ENCODE measurements around the gene RRP1B.
"Not testable (repeated sequence)": the region's sequence is repeated elsewhere in the genome, so short reads cannot be mapped to it uniquely, and the experiment has no call there.

The RRP1B gene

GRCh38 chr21:43659136-43660000 is at the start of gene RRP1B, which contains the start of gene HSF2BP:
Gene RRP1B (plus strand): TSS chr21:43659560. CDS start chr21:43659665, 105 bp downstream.
Gene HSF2BP (minus strand): TSS chr21:43659488. CDS start chr21:43658096, 1,392 bp downstream.
- in situ Hi-C loops (cut with MboI; ENCODE audit: low sequenced_read_pairs) = loop anchor here (10.0 kb wide), 1 partner anchor 345 kb away; no protein-coding TSS in a partner anchor
- peaks cover 6% of the 10 kb centered on the region for H3K4me1 ChIP-seq
- H3K9me3 ChIP-seq = no peaks in the 10 kb centered on the region
- peak; percentile 74 to 84 for DNase-seq (ENCODE audit: low spot score in 2 of 2)
- peak within 1 kb of the TSS; percentile 84 for H3K4me3 ChIP-seq
- H3K36me3 ChIP-seq (replicated peaks) = peaks cover 29% of the 10 kb centered on the region
- H3K27me3 ChIP-seq (ENCODE audit: low read depth) = no peaks in the 10 kb centered on the region

DNA sequence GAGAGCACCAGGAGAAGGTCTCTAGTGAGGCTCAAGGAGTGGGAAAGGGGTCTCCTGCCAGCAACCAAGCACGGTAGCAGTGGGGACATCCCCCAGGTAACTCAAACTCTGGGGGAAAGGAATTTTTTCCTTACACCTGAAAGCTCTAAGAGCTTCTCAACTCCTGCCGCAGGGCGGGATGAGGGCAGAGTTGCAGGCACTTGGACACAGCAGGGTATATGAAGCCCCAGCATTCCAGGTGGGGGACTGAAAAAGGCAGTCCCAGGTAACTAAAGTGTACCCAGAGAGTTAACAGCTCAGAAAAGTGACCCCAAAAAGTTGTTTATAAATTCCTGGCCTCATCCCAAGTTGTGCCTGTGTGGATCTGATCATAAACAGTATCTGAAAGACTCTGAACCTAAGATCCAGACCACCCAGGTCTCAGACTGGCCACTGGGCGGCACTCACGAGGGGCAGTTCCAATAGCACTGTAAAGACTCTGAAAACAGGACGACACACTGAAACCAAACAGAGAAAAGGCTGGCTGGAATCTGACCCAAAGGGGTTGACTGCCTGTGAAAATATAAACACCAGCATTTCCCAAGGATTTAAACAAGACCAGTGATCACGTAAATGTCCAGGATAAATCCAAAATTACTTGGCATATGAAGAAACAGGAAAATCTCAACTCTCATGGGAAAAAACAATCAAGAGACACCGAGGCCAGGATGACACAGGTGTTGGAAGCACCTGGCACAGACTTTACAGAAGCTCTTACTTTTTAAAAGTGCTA is 47.6 kb upstream of the RRP1B start:
- Histone ChIP-seq H3K27me3 (ENCODE audit: low read depth) (no peaks in the 10 kb centered on the region), H3K36me3 (replicated peaks) (no peaks in the 10 kb centered on the region), H3K4me3 (no peak overlapping the region), H3K4me1 (peaks cover 5% of the 10 kb centered on the region), H3K9me3 (no peaks in the 10 kb centered on the region)
- in situ Hi-C loops (cut with MboI; ENCODE audit: low sequenced_read_pairs) = no loop called here
- DNase-seq (ENCODE audit: low spot score in 2 of 2) = peak; percentile 63 to 83

DNA sequence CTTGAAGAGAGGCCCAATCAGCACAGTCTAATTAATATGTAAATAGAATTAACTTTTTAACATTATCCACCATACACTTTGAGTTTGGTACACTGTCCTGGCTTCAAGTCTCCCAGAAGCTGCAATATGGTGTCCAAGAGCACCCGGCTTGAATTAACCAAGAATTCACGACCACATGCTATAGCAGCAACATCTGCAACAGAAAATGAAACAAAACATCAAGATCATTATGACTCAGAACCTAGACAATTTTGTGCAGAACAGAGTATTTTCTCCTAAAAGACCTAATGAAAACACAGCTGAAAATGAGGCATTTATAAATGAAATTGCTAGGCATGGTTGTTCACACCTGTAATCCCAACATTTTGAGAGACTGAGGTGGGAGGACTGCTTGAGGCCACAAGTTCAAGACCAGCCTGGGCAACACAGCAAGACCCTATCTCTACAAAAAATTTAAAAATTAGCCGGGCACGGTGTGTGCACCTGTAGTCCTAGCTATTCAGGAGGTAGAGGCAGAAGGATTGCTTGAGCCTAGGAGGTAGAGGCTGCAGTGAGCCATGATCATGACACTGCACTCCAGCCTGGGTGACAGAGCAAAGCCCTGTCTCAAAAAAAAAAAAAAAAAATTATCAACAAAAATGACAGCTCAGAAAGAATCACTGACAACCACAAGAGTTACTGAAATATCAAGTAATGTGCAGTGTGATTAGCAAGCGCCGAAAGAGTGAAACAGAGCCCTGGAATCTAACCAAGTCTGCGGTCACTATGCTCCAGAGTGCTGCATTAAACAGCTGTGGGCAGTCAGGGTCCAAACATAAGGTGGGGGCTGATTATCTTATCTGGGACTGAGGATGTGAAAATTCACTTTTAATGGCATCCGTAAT is 45.4 kb upstream of the RRP1B start:
- H3K9me3 ChIP-seq = no peaks in the 10 kb centered on the region
- in situ Hi-C loops (cut with MboI; ENCODE audit: low sequenced_read_pairs) = no loop called here
- H3K36me3 ChIP-seq (replicated peaks) = no peaks in the 10 kb centered on the region
- no peak overlapping the region for H3K4me3 ChIP-seq
- no peaks in the 10 kb centered on the region for H3K27me3 ChIP-seq (ENCODE audit: low read depth)
- H3K4me1 ChIP-seq = peaks cover 5% of the 10 kb centered on the region
- no peak for DNase-seq (ENCODE audit: low spot score in 2 of 2)

DNA sequence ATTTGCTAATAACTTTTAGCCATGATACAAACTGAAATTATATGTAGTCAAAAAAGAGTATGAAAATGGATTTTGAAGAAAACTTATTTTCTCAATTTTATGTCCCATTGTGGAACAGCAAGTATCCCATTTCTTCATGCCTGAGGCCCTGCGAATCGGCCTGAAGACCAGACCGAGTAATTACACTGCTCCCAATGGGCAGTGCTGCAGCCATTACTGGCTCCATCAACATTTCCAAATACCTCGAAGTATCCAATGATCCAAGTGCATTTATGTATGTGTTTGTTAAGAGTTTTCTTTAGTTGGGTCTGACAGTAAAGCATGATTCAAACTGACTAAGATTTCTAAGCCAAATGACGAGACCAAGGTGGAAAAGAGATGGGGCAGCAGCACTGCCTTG is 44.5 kb upstream of the RRP1B start:
- H3K4me3 ChIP-seq = no peak overlapping the region
- in situ Hi-C loops (cut with MboI; ENCODE audit: low sequenced_read_pairs) = no loop called here
- H3K36me3 ChIP-seq (replicated peaks) = no peaks in the 10 kb centered on the region
- no peak for DNase-seq (ENCODE audit: low spot score in 2 of 2)
- no peaks in the 10 kb centered on the region for H3K9me3 ChIP-seq
- no peaks in the 10 kb centered on the region for H3K27me3 ChIP-seq (ENCODE audit: low read depth)
- H3K4me1 ChIP-seq = peaks cover 5% of the 10 kb centered on the region

DNA sequence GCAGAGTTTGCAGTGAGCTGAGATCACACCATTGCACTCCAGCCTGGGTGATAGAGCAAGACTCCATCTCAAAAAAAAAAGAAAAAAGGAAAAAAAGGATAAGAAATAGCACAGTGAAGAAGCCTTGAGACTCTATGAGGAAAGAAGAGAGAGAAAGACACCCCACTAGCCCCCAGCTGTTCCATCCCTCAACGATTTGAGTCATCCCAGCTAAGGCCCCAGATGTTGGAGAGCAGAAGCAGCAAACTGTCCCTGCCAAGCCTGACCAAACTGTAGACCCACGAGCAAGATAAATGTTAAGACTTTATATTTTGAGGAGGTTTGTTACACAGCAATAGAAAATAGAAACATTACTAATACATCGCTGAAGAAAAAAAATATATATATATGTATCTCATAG is 42.5 kb upstream of the RRP1B start:
- H3K36me3 ChIP-seq (replicated peaks); H3K4me3 ChIP-seq; H3K27me3 ChIP-seq (ENCODE audit: low read depth); in situ Hi-C loops (cut with MboI; ENCODE audit: low sequenced_read_pairs); H3K4me1 ChIP-seq; DNase-seq (ENCODE audit: low spot score in 2 of 2); H3K9me3 ChIP-seq: not testable (repeated sequence)

- Histone ChIP-seq H3K4me3 (no peak overlapping the region), H3K36me3 (replicated peaks) (no peaks in the 10 kb centered on the region), H3K4me1 (no peaks in the 10 kb centered on the region), H3K9me3 (peaks cover 6% of the 10 kb centered on the region; the same call in 1 of the 2 replicates), H3K27me3 (ENCODE audit: low read depth) (no peaks in the 10 kb centered on the region)
- DNase-seq (ENCODE audit: low spot score in 2 of 2) = no peak
- in situ Hi-C loops (cut with MboI; ENCODE audit: low sequenced_read_pairs) = no loop called here
Observed at GRCh38 chr21:43618940-43619339, 40.4 kb upstream of the RRP1B start.

DNA sequence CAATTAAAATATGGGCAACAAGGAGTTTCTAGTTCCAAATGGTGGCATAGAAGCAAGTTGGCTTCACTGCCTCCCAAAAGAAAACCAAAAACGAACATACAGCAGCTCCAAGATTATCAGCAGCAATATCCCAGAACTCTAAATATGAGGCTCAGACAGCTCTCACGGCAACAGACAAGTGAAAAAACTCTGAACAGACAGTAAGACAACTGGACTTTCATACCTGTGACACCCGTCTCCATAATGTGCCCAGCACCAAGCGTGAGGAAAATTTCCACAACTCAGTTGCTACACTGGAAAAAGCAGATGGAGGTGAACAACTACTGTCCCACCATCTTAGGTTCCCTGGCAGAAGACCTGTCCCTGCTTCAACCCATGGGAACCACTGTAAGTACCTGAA is 40.0 kb upstream of the RRP1B start:
- in situ Hi-C loops (cut with MboI; ENCODE audit: low sequenced_read_pairs) = no loop called here
- no peak overlapping the region for H3K4me3 ChIP-seq

GRCh38 chr21:43619856-43620255 is 39.5 kb upstream of the RRP1B start:
- no peaks in the 10 kb centered on the region for H3K4me1 ChIP-seq
- no peak for DNase-seq (ENCODE audit: low spot score in 2 of 2)
- no peaks in the 10 kb centered on the region for H3K27me3 ChIP-seq (ENCODE audit: low read depth)
- peaks cover 6% of the 10 kb centered on the region; the same call in 1 of the 2 replicates for H3K9me3 ChIP-seq
- H3K36me3 ChIP-seq (replicated peaks) = no peaks in the 10 kb centered on the region
- in situ Hi-C loops (cut with MboI; ENCODE audit: low sequenced_read_pairs) = no loop called here
- H3K4me3 ChIP-seq = no peak overlapping the region

More for the DNA sequence above, 40.0 kb upstream of the RRP1B start:
- Histone ChIP-seq H3K27me3 (ENCODE audit: low read depth) (no peaks in the 10 kb centered on the region), H3K36me3 (replicated peaks) (no peaks in the 10 kb centered on the region), H3K4me1 (no peaks in the 10 kb centered on the region), H3K9me3 (peaks cover 6% of the 10 kb centered on the region; the same call in 1 of the 2 replicates)
- no peak for DNase-seq (ENCODE audit: low spot score in 2 of 2)

DNA sequence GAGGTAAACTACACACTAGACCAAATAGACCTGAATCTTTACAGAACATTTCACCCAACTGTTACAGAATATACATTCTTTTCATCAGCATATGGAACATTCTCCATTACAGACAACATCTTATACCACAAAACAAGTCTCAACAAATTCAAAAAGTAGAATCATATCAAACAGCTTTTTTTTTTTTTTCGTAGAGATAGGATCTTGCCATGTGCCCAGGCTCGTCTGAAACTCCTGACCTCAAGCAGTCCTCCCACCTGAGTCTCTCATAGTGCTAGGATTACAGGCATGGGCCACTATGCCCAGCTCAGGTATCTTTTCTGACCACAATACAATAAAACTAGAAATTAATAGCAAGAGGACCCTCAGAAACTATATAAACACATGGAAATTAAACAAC is 36.6 kb upstream of the RRP1B start:
- in situ Hi-C loops (cut with MboI; ENCODE audit: low sequenced_read_pairs) = no loop called here
- H3K4me3 ChIP-seq = no peak overlapping the region
- H3K4me1 ChIP-seq = no peaks in the 10 kb centered on the region
- H3K9me3 ChIP-seq = peaks cover 6% of the 10 kb centered on the region; the same call in 1 of the 2 replicates
- no peaks in the 10 kb centered on the region for H3K27me3 ChIP-seq (ENCODE audit: low read depth)
- H3K36me3 ChIP-seq (replicated peaks) = no peaks in the 10 kb centered on the region
- DNase-seq (ENCODE audit: low spot score in 2 of 2) = no peak

DNA sequence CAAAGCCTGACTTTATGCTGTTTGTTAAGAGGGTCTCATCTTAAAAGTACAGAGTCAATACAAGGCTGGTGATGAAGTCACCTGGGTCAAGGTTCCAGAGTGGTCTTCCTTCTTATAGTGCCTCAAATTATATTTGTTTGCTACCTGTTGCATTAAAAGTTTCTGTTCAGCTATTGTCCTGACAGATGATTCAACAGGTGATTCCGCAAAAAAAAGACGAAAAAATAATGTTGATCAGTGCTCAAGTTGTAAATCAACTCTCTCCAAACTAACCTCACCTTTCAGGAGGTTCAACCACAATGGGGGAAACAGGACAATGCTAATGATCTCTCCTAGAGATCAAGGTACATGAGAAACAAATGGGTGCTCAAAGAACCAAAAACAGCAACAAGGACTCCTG is 35.8 kb upstream of the RRP1B start:
- Histone ChIP-seq H3K36me3 (replicated peaks) (no peaks in the 10 kb centered on the region), H3K4me1 (no peaks in the 10 kb centered on the region), H3K27me3 (ENCODE audit: low read depth) (no peaks in the 10 kb centered on the region), H3K9me3 (peaks cover 6% of the 10 kb centered on the region; the same call in 1 of the 2 replicates), H3K4me3 (no peak overlapping the region)
- in situ Hi-C loops (cut with MboI; ENCODE audit: low sequenced_read_pairs) = no loop called here
- no peak for DNase-seq (ENCODE audit: low spot score in 2 of 2)

GRCh38 chr21:43624339-43624738 is 35.0 kb upstream of the RRP1B start:
- Histone ChIP-seq H3K36me3 (replicated peaks) (no peaks in the 10 kb centered on the region), H3K9me3 (peaks cover 9% of the 10 kb centered on the region; the same call in 1 of the 2 replicates), H3K4me1 (no peaks in the 10 kb centered on the region), H3K4me3 (no peak overlapping the region), H3K27me3 (ENCODE audit: low read depth) (no peaks in the 10 kb centered on the region)
- in situ Hi-C loops (cut with MboI; ENCODE audit: low sequenced_read_pairs) = no loop called here
- no peak for DNase-seq (ENCODE audit: low spot score in 2 of 2)

- H3K4me3 ChIP-seq = no peak overlapping the region
- H3K9me3 ChIP-seq = peaks cover 3% of the 10 kb centered on the region; the same call in 1 of the 2 replicates
- in situ Hi-C loops (cut with MboI; ENCODE audit: low sequenced_read_pairs) = no loop called here
- DNase-seq (ENCODE audit: low spot score in 2 of 2) = no peak
- H3K36me3 ChIP-seq (replicated peaks) = no peaks in the 10 kb centered on the region
- H3K27me3 ChIP-seq (ENCODE audit: low read depth) = no peaks in the 10 kb centered on the region
- no peaks in the 10 kb centered on the region for H3K4me1 ChIP-seq
Observed at GRCh38 chr21:43626390-43626789, 33.0 kb upstream of the RRP1B start.

DNA sequence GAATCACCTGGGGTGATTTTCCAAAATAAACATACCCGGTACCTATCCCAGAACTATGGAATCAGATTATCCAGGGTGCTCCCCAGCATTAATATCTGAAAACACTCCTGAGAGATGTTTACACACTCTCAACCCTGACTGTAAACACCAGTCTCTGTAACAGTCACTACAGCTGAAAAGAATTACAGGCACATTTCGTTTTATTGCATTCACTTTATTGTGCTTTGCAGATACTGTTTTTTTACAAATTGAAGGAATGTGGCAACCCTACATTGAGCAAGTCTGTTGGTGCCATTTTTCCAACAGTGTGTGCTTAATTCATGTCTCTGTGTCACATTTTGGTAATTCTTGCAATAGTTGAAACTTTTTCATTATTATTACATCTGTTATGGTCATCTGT is 31.8 kb upstream of the RRP1B start:
- DNase-seq (ENCODE audit: low spot score in 2 of 2) = no peak
- in situ Hi-C loops (cut with MboI; ENCODE audit: low sequenced_read_pairs) = no loop called here
- H3K9me3 ChIP-seq = peaks cover 3% of the 10 kb centered on the region; the same call in 1 of the 2 replicates
- H3K27me3 ChIP-seq (ENCODE audit: low read depth) = no peaks in the 10 kb centered on the region
- no peak overlapping the region for H3K4me3 ChIP-seq
- no peaks in the 10 kb centered on the region for H3K4me1 ChIP-seq
- no peaks in the 10 kb centered on the region for H3K36me3 ChIP-seq (replicated peaks)

Measured in HAP-1 (cell line).